ENCODE data around the gene SLC4A4.

Gene SLC4A4

DNA sequence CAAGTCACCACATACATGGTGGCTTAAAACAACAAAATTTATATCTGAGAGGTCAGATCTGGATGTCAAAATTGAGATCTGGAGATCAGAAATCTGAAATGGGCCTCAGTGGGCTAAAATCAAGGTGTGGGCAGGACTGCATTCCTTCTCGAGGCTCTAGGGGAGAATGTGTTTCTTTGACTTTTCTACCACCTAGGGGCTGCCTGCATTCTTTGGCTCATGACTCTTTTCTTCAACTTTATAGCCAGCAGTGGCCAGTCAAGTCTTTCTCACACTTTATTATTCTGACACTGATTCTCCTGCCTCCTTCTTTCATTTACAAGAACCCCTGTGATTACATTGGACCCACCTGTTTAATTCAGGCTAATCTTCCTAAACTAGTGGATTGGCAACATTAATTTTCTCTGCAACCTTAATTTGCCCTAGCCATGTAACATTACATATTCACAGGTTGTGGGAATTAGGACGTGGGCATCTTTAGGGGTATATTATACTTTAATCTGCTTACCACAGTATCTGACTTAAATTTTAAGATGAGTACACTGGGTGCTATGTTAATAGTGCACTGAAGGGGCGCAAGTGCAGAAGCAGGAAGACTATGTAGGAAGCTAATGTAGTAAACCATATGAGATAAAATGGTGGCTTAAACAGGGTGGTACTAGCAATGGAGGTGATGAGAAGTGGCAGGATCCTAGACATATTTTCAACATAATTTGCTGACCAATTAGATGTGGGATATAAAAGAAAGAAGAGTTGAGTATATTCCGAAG lies 188.0 kb downstream of the SLC4A4 start:
- TF ChIP-seq, protein P1, sequence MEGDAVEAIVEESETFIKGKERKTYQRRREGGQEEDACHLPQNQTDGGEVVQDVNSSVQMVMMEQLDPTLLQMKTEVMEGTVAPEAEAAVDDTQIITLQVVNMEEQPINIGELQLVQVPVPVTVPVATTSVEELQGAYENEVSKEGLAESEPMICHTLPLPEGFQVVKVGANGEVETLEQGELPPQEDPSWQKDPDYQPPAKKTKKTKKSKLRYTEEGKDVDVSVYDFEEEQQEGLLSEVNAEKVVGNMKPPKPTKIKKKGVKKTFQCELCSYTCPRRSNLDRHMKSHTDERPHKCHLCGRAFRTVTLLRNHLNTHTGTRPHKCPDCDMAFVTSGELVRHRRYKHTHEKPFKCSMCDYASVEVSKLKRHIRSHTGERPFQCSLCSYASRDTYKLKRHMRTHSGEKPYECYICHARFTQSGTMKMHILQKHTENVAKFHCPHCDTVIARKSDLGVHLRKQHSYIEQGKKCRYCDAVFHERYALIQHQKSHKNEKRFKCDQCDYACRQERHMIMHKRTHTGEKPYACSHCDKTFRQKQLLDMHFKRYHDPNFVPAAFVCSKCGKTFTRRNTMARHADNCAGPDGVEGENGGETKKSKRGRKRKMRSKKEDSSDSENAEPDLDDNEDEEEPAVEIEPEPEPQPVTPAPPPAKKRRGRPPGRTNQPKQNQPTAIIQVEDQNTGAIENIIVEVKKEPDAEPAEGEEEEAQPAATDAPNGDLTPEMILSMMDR (IDR thresholded peaks at IDR 0.05): peak; percentile 21; the same call in 1 of the 2 replicates

DNA sequence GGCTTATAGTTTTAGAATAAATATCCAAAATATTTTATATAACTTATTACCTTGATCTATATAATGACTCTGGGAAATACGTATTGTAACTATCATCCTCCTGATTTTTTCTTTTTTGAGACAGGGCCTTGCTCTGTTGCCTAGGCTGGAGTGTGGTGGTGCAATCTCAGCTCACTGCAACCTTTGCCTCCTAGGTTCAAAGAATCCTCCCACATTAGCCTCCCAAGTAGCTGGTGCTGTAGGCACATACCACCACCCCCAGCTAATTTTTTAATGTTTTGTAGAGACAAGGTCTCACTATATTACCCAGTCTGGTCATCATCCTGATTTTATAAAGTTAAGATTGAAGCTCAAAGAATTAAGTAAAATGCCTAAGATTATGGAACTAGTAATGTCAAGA lies 193.6 kb downstream of the SLC4A4 start:
- TF ChIP-seq, protein P1 (IDR thresholded peaks at IDR 0.05): no peak

DNA sequence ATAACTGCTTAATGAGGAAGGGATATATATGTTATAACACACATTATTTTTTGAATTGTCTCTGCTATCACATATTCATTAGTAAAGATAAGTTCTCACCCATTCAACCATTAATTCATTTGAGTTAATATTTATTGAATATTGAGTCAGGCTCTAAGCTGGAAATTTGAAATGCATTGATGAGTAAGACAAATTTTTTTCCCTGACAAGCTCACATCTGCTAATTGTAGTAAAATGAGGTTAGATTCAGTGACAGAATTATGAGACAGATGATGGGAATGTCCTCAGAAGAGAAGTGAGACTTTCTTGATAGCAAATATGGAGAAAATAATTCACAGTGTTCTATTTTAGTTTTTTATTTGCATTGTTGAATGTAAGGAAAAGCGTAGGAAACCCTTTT lies 194.3 kb downstream of the SLC4A4 start:
- TF ChIP-seq, protein P1 (IDR thresholded peaks at IDR 0.05): no peak

DNA sequence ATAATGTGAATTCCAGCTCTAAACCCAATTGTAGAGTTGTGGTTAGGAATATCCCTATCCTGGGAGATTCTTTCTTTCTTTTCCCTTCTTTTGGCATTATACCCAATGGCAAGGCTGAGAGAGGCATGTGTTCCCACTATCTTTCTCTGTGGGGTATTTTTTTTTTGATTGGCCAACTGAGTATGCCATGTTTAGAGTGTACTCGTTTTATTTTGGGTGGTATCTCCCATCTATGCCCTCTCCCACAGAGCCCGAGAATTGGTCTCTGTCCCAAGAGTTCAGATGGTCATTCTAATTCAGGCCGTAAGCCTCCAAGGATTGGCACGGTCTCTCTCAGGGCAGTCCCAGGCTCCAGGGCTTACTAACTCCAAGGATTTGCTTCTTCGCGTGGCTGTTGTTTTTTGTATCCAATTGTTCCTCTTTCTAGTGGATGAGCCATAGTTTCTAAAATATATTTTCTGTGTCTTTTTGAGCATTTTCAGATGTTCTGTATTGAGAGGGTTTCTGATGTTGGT lies 198.8 kb downstream of the SLC4A4 start:
- TF ChIP-seq, protein P1 (IDR thresholded peaks at IDR 0.05): no peak

DNA sequence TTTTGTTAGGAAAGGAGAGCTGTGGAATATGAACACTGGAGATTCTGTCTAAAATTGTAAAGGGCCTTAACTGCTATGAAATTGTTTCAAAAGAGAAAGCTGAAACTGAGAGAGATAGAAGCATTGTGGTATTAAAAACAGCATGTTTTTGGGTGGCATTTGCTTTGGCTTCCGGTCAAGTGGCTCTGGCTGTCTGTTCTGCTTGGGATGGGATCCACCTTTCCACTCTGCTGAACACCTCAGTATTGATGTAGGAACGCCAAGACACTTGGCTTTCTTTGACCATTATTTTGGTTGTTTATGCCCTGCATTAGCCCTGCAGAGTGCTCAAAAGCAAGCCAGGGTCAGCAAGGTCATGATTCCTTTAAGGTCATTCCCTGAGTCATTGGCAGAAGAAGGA lies 199.7 kb downstream of the SLC4A4 start:
- TF ChIP-seq, protein P1 (IDR thresholded peaks at IDR 0.05): no peak

DNA sequence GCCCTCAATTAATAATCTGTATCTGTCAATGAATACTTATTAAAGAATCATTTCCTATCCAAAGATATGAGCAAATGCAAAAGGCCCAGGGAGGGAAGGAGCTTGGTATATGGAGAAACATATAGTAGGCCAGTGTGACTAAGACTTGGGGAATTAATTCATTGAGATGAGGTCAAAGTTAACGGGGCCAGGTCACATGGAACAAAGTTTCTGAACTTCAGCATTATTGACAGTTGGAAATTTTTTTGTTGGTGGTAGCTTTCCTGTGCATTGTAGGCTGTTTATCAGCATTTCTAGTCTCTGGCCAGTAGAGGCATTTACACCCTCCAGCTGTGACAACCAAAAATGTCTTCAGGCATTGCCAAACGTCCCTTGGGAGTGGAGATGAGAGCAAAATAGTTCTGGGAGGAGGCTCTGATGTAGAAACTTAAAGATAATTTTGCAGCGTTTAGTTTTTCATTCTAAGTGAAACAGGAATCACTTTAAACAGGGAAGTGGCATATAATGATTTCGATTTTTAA lies 202.0 kb downstream of the SLC4A4 start:
- TF ChIP-seq, protein P1 (IDR thresholded peaks at IDR 0.05): 0 out of 2 replicates have a peak, but pooled peaks have one; percentile 10

DNA sequence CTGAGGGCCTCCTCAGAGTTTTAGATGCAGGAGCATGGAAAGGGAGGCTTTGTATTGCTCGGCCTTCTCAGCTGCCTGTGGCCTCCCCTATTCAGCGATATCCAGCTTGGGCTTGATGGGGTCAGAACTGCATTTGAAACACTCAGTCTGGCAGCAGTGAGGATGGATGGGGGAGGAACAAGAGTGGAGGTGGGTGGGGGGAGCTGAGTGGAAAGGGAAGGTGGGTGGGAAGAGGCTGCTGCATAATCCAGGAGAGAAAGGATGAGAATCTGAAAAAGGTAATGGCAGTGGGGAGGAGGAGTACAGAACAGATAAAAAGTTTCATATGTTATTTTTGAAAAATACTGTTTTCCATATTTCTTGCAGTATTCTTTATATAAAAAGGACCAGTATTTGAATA lies 202.7 kb downstream of the SLC4A4 start:
- TF ChIP-seq, protein P1 (IDR thresholded peaks at IDR 0.05): no peak

All from LNCAP (cell line).